WERI-Rb-1 (cell line): ENCODE data around the gene HDC.

ENCODE experiments used
- DNase-seq: peaks from one replicate; pipeline ENCODE4 v3.0.0-alpha.2; 2020
- H3K27ac ChIP-seq: fragments of 250-450 bp; sonication (Bioruptor Pico); 2 replicates; pipeline ENCODE4 v1.5.1; 2020; ENCODE audit warnings: mild to moderate bottlenecking, moderate library complexity
- H3K27me3 ChIP-seq: fragments of 250-450 bp; sonication (Bioruptor Pico); 2 replicates; pipeline ENCODE4 v1.5.1; 2021; ENCODE audit warnings: mild to moderate bottlenecking, low read depth, moderate library complexity; ENCODE audit not compliant: insufficient read depth, severe bottlenecking
- H3K36me3 ChIP-seq: fragments of 250-450 bp; sonication (Bioruptor Pico); 2 replicates; pipeline ENCODE4 v1.5.1; 2020; ENCODE audit warnings: mild to moderate bottlenecking, moderate library complexity
- H3K4me3 ChIP-seq: 2 replicates; pipeline ENCODE4 v1.5.1; 2011; ENCODE audit warnings: low read depth, mild to moderate bottlenecking, control low read depth, low read length
- H3K9me3 ChIP-seq: fragments of 250-450 bp; sonication (Bioruptor Pico); 2 replicates; pipeline ENCODE4 v1.5.1; 2021; ENCODE audit warnings: mild to moderate bottlenecking, moderate library complexity; ENCODE audit not compliant: severe bottlenecking
- TF ChIP-seq, protein P1 (sequence below): IDR thresholded peaks from 2 replicates; pipeline ENCODE4 v1.5.1; 2011; ENCODE audit warnings: low read depth, mild to moderate bottlenecking, control low read depth, inconsistent platforms, low read length

HDC gene

DNA sequence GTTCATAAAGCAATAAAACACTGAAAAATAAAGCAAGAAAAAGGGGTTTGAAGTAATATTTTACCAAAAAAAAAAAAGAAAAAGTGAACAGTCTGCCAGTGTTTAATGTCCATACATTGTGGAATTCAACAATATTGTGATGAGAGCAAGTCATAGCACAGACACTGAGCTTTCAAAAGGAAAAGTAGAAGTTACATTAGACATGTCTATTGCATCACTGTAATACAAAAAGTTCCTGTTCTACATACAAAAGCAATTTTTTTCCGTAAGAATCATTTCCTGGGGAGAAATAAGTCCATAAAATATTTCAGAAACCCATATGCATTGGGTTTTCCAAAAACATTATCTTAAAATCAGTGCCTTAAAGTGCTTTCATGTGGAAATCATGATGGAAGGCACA is 11.8 kb upstream of the HDC start:
- Histone ChIP-seq H3K27me3 (no peaks in the 10 kb centered on the region), H3K27ac (no peak overlapping the region), H3K9me3 (no peaks in the 10 kb centered on the region), H3K36me3 (no peaks in the 10 kb centered on the region), H3K4me3 (no peak overlapping the region)
- TF ChIP-seq, protein P1, sequence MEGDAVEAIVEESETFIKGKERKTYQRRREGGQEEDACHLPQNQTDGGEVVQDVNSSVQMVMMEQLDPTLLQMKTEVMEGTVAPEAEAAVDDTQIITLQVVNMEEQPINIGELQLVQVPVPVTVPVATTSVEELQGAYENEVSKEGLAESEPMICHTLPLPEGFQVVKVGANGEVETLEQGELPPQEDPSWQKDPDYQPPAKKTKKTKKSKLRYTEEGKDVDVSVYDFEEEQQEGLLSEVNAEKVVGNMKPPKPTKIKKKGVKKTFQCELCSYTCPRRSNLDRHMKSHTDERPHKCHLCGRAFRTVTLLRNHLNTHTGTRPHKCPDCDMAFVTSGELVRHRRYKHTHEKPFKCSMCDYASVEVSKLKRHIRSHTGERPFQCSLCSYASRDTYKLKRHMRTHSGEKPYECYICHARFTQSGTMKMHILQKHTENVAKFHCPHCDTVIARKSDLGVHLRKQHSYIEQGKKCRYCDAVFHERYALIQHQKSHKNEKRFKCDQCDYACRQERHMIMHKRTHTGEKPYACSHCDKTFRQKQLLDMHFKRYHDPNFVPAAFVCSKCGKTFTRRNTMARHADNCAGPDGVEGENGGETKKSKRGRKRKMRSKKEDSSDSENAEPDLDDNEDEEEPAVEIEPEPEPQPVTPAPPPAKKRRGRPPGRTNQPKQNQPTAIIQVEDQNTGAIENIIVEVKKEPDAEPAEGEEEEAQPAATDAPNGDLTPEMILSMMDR: no peak
- no peak for DNase-seq

DNA sequence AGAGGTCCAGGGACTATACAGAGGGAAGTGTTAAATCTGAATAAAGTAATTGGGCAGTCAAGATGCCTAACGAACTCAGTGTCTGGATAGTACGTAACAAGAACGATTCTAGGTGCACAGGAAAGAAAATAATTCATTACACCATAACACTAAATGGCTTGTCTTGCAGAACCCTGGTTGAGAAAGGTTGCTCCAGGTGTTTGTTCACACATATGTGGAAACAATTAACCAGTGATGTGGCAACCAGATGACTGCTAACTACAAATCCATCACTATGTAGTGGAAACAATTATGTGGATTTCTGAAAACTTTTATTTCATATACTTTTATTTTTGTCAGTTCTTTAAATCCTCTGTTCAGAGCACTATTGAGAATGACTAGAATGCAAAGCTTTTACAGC is 10.4 kb upstream of the HDC start:
- TF ChIP-seq, protein P1: no peak
- Histone ChIP-seq H3K27ac (no peak overlapping the region), H3K27me3 (no peaks in the 10 kb centered on the region), H3K36me3 (no peaks in the 10 kb centered on the region), H3K9me3 (no peaks in the 10 kb centered on the region), H3K4me3 (no peak overlapping the region)
- DNase-seq: no peak

DNA sequence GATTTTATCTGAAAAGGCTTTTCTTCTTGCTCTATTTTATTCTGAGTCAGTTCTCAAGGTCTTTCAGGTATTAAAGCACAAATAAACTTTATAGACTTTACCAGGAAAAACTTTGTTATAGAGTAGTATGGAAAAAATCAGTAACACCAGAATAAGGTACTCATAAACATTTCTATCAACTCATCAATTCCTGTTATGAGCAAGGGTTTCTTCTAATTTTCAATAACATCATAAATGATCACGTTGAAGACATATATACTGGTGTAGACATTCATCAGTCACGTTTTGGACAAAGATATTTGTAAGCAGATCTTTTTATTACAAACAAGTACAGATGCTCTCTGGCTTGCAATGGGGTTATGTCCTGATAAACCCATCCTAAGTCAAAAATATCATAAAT is 9.6 kb upstream of the HDC start:
- no peaks in the 10 kb centered on the region for H3K9me3 ChIP-seq
- H3K4me3 ChIP-seq: no peak overlapping the region
- TF ChIP-seq, protein P1: no peak
- no peaks in the 10 kb centered on the region for H3K36me3 ChIP-seq
- DNase-seq: no peak
- H3K27me3 ChIP-seq: no peaks in the 10 kb centered on the region
- H3K27ac ChIP-seq: no peak overlapping the region

DNA sequence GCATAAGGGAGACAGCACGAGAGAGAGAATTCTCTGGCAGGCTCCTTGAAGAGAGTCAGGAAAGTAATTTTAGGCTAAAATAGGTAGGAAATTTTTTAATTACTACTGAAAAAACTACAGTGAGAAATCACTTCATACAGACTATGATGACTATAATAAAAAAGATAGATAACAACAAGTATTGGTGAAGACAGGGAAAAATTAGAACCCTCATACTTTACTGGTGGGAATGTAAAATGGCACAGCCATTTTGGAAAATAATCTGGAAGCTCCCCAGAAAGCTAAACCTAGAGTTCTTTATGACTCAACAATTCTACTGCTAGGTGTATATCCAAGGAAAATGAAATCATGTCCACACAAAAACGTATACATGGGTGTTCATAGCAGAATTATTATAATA is 2.1 kb upstream of the HDC start:
- H3K27ac ChIP-seq: no peak overlapping the region
- H3K36me3 ChIP-seq: no peaks in the 10 kb centered on the region
- TF ChIP-seq, protein P1: no peak
- no peaks in the 10 kb centered on the region for H3K27me3 ChIP-seq
- no peaks in the 10 kb centered on the region for H3K9me3 ChIP-seq
- no peak overlapping the region for H3K4me3 ChIP-seq
- DNase-seq: no peak

DNA sequence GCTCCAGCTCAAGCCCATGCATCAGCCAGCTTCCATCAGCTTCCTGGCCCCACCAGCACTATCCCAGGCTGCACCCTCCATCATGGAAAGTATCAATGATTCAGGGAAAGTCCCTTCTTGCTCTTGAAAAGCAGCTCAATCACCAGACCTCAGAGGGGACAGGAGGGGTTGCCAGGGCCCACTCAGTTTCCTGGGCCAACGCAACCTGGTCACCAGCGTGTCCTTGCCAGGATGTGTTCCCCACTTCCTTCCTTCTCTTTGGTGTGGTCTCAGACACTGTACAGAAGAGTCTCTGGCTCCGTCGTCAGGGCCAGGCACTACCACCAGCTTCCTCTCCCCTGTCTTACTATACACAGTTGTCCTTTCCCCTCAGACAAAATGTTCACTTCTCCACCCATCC is 3.0 kb downstream of the HDC start:
- Histone ChIP-seq H3K27me3 (no peaks in the 10 kb centered on the region), H3K9me3 (no peaks in the 10 kb centered on the region), H3K36me3 (no peaks in the 10 kb centered on the region), H3K27ac (no peak overlapping the region), H3K4me3 (no peak overlapping the region)
- TF ChIP-seq, protein P1: no peak
- no peak for DNase-seq

DNA sequence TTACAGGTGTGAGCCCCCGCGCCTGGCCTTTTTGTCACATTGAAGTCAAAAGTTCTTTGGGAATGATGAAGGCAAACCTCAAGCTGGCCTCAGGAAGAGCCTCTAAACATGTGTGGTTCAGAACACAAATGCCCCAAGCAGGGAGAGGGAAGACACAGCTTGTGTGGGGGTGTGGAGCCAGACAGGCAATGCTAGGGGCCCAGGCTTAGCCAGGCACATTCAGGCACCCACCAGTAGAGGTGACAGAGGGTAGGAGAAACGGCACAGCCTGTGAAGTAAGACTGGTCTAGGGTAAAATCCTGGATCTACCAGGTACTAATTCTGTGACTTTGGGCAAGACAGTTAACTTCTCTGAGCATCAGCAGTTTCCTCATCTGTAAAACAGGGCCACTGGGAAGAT is 3.5 kb downstream of the HDC start:
- Histone ChIP-seq H3K9me3 (no peaks in the 10 kb centered on the region), H3K4me3 (no peak overlapping the region), H3K27me3 (no peaks in the 10 kb centered on the region), H3K36me3 (no peaks in the 10 kb centered on the region), H3K27ac (no peak overlapping the region)
- TF ChIP-seq, protein P1: no peak
- DNase-seq: no peak
